ENCODE results near the gene UACA.

The UACA gene

DNA sequence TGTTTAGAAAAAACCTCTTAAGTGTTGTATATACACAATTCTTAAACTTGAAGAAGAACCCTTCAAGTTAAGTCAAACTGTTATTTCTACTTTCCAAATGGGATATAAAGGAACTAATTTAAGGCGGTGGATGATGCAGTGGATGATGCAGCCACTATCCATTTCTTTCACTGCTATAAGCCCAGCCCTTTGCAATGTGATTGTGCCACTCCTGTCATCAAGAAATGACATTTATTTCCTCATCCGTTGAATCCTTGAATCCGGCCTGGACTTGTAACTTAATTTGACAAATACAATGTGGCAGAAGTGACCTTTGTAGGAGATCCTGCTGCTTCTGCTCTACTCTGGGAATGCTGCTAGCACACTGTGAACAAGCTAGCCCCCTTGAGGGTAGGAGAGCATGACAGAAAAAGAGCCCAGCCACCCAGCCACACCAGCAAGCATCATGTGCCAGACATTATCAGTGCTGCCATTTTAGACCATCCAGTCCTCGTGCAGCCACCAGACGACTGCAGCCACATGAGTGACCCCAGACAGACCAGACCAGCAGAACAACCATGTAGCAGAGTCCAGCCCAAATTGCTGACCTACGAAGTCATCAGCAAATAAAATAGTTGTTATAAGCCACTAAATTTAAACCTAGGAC, 47.4 kb downstream of the UACA start:
- in situ Hi-C loops (cut with MboI; ENCODE audit: low pct_unique_long_range_greater_than_20kb, low sequenced_read_pairs), result no loop called here
- DNase-seq, result no peak

DNA sequence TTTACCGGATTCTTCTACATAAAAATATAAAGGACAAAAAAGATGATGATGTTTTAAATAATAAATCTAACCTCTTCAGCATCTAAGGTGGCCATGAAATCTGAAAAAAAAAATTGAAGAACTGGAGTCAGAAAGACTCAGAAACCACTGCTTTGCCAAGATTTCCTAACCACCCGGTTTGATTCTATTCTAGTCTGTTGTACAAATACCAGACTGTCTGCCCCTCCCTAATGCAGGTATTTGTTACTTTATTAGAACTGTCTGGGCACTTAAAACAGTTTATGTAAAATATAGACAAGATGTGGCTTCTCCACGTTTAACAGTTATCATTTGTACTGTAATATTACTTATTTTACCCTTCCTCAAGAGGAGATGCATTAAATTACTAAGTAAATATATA, 48.8 kb downstream of the UACA start:
- DNase-seq, result no peak
- in situ Hi-C loops (cut with MboI; ENCODE audit: low pct_unique_long_range_greater_than_20kb, low sequenced_read_pairs), result no loop called here

DNA sequence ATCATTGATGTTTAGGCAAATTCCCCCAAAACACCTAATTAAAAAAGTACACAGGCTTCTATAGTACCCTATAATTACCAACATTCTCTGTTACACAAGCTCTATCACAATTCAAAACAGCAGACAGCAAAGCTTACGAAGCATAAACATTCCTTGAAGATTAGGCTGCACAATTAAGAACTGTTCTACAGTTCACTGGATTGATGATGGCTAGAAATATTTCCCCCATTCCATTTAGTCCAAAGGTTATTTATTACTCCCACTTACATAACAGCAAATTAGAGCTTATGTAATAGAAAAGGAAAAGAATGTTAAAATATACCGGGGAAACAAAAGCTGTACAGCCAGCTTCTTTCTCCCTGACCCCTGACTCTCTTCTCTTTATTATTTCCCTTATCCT, 49.3 kb downstream of the UACA start:
- no peak for DNase-seq
- in situ Hi-C loops (cut with MboI; ENCODE audit: low pct_unique_long_range_greater_than_20kb, low sequenced_read_pairs), result no loop called here

DNA sequence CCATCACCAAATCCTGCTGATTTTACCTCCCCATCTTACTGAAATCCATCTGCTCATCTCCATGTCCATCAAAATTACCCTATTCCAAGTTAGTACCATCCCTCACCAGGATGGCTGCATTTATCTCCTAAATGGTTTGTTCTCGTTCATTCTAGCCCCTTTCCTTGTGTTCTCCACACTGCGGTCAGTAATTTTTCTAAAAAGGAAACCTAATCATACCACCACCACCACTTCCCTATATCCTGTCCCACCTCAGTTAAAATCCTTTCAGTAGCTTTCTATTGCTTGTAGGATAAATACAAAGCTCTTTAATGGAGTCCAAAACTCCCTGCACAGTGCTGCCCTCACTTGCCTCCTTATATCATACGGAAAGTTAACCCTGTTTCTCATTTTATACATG, 51.1 kb downstream of the UACA start:
- in situ Hi-C loops (cut with MboI; ENCODE audit: low pct_unique_long_range_greater_than_20kb, low sequenced_read_pairs), result no loop called here

DNA sequence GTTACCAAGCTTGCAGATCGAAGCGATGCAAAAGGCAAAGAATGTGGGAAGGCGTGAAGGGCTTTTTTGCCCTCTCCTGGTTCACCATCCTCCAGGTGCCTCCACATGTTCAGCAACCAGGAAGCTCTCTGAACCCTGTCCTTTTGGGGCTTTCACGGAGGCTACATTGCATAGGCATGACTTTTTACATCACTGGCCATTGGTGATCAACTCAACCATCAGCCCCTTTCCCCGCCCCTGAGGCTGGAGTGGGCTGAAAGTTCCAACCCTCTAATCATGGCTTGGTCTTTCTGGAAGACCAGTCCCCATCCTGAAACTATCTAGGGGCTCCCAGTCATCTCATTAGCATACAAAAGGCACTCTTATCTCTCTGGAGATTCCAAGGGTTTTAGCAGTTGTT, 52.6 kb downstream of the UACA start:
- no peak for DNase-seq
- in situ Hi-C loops (cut with MboI; ENCODE audit: low pct_unique_long_range_greater_than_20kb, low sequenced_read_pairs), result no loop called here

More for the DNA sequence above, 51.1 kb downstream of the UACA start:
- DNase-seq, result peak; percentile 52

DNA sequence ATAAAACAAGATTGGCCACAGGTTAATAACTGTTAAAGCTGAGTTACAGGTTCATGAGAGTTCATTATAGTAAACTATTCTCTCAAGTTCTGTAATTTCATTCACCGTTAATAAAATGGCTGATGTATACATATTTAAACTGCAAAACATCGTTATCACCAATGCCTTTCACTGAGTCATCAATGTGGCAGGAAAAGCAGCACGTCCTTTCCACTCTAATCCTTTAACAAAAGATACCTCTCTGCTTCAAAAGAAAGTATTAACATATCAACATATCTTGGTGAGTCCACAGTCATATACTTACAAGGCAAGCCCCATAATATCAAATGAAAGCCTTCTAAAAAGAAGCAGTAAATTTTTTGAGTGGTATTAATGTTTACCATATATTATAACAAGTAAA, 54.5 kb downstream of the UACA start:
- in situ Hi-C loops (cut with MboI; ENCODE audit: low pct_unique_long_range_greater_than_20kb, low sequenced_read_pairs), result no loop called here

DNA sequence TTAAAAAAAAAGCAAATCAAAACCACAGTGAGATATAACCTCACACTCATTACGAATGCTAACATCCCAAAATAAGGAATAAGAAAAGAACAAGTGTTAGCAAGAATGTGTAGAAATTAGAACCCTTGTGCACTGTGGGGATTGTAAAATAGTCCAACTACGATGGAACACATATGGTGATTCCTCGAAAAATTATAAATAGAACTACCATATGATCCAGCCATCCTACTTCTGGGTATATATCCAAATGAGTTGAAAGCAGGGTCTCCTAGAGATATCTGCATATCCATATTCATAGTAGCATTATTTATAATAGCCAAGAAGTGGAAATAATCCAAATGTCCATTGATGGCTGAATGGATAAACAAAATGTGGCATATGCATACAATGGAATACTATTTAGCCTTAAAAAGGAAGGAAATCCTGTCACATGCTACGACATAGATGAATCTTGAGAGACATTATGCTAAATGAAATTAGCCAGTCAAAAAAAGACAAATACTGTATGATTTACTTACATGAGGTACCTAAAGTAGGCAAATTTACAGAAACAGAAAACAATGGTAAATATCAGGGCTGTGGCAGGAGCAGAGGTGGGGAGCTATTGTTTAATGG, 55.6 kb downstream of the UACA start:
- in situ Hi-C loops (cut with MboI; ENCODE audit: low pct_unique_long_range_greater_than_20kb, low sequenced_read_pairs), result no loop called here
- no peak for DNase-seq

More for the DNA sequence above, 54.5 kb downstream of the UACA start:
- DNase-seq, result no peak

DNA sequence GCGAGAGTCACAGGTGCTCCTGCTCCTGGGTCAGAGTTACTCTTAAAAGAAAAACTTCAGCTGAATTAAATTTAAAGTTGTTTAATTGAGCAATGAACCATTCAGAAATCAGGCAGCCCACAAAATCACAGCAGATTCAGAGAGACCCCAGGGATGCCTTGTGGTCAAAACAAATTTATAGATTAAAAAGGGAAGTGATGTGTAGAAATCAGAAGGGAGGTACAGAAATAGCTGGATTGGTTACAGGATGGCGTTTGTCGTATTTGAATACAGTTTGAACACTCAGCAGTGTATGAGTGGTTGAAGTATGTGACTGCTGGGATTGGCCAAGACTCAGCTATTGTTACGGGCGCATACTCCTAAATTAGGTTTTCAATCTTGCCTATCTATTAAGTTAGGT, 58.6 kb downstream of the UACA start:
- no peak for DNase-seq
- in situ Hi-C loops (cut with MboI; ENCODE audit: low pct_unique_long_range_greater_than_20kb, low sequenced_read_pairs), result no loop called here

DNA sequence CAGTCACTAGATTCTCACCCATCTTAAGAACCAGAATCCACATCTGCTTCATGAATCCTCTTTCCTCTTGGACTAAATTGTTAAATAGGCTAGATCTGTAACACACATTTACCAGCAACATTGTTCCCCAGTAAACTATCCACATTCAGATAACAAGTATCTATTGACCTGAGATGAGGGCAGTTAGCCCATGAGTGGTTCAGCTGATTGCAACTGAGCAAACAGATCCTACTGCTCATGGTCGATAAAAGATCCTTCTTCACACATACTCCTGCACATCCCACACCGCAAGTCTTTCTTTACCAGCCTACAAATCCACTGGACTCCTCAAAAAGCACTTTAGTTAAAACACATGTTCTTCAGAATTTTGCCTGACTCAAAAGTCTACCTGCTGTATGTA, 59.2 kb downstream of the UACA start:
- in situ Hi-C loops (cut with MboI; ENCODE audit: low pct_unique_long_range_greater_than_20kb, low sequenced_read_pairs), result no loop called here
- no peak for DNase-seq

DNA sequence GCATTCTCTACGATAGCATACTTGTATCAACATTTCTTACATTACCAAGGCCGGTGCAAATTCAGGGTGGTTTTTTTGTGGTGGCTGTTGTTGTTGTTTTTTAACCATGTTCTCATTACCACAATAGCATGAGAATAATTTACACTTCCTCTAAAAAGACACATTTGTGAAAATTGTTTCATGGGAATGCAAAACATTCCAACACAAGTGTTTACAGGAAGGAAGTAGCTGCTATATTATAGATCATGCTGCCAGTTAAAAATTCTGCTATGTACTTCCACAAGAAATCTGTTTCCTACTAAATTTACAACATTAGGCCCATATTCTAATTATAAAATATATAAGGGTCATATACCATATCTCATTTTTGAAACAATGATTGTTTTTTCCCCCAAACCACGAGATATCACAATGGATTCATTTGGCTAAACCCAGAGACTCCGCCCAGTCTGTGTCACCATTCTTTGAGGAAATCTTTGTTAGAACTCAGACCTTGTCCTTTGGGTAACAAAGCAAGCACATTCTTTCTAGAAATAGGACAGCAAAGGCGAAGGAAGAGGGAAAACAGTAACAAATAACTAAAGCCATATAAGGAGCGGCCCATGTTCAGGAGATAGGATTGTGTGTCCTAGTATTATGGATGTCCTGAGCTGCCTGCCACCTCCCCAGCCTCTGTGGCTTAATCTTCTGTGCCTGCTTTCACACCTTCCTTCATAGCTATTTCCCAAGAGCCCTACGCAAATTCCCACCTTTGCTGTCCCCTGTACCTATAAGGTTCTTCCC, 60.1 kb downstream of the UACA start:
- DNase-seq, result no peak
- in situ Hi-C loops (cut with MboI; ENCODE audit: low pct_unique_long_range_greater_than_20kb, low sequenced_read_pairs), result no loop called here

DNA sequence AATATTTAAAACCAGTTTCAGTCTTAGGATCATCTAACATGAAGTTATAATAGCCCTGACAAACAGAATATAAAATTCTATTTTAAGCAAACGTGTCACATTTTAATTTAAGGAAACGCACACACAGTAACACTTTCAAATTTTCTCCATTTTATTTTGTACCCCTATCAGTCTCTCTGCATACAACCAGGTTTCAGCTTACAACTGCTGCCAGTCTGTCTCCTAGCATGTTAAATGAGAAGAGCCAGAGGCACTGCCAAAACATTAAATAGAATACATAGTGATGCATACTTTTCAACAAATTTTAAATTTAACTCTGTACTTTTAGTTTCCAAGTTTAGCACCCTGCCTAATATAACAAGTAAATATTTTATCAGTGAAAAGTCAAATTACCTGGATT, 60.8 kb downstream of the UACA start:
- in situ Hi-C loops (cut with MboI; ENCODE audit: low pct_unique_long_range_greater_than_20kb, low sequenced_read_pairs), result no loop called here
- no peak for DNase-seq

DNA sequence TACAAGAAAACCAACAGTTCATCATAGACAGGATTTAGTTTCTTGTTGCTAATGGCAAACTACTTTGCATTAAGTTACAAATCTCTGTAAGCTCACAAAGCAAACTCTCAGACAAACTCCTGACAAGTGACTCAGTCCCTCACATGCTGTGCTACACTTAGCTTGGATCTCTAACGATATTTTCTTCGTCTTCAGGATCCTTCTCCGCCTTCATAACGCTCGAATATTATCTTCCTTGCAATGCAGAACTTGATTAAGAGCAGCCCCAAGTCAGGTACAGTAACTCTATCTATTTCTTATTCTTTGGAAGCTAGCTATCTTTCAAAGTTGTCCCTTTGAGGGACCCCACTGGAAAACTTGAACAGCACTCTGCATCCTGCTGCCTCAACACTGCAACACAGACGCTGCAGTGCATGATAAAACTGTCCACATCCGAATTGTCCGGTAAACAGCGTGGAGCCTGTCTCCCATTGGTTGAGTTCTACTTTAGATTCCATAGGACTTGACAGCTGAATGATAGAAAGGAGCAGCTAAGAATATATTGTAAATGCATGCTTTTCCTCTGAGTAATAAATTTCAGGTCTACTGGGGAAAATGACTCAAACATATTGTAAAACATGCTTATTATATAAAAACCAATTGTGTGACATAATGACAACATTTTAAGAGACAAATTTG, 61.3 kb downstream of the UACA start:
- in situ Hi-C loops (cut with MboI; ENCODE audit: low pct_unique_long_range_greater_than_20kb, low sequenced_read_pairs), result no loop called here
- no peak for DNase-seq

DNA sequence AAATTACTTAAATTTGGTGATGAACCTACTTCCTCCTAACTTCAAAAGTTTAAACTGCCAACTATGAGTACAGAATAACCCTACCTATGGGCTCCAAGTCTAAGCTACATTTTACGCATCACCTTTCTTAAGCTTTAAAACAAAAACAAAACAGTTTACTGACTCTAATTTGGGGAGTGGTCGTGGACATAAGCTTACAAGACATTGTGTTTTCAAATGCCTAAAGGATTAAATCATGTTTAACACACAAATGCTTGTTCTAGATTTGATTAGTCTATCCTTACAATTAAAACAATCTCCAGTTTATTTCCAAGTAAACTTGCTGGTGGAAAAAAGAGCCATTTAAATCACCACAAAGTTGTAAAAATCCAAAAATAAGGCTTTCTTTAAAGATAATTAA, 62.2 kb downstream of the UACA start:
- in situ Hi-C loops (cut with MboI; ENCODE audit: low pct_unique_long_range_greater_than_20kb, low sequenced_read_pairs), result no loop called here
- no peak for DNase-seq

DNA sequence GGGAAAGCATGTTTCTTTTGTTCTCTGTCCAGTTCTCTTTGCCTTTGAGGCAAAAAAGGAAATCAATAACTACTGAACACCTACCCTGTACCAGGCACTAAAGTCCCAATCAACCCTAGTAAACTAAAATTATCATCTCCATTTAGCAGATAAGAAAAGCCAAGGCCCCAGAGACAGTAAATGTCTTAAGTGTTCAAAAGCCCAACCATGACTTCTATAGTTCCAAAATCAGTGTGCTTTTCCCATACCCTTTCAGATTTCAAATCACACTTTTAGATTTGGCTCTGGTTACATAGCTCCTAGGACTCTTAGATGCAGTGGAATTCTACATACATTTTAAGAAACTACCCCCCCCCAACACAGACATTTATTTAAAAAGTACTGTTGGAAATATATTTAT, 63.5 kb downstream of the UACA start:
- in situ Hi-C loops (cut with MboI; ENCODE audit: low pct_unique_long_range_greater_than_20kb, low sequenced_read_pairs), result no loop called here
- no peak for DNase-seq

DNA sequence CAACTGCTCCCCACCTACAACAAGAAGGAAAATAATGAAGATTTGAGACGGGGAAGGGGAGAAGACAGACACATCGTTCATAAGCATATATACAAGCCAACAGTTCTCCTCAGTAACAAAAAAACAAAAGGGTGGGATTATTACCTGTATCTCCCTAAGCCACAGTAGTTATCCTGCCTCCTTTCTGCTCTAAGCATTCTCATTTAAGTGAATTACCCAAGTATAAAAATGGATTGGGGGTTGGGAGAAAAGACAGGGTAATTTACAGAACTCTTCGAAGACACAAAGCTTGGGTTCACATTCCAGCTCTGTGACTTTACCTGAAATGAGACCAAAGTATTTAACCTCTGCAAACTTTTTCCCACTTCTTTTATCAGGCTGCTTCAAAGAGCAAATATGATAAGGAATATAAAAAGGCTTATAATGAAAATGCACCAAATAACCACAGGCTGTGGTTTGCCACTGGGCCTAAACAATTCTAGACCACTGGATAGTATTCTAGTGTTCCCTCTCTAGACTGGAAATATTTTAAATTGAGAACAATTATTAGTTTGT, 64.4 kb downstream of the UACA start:
- no peak for DNase-seq
- in situ Hi-C loops (cut with MboI; ENCODE audit: low pct_unique_long_range_greater_than_20kb, low sequenced_read_pairs), result no loop called here

DNA sequence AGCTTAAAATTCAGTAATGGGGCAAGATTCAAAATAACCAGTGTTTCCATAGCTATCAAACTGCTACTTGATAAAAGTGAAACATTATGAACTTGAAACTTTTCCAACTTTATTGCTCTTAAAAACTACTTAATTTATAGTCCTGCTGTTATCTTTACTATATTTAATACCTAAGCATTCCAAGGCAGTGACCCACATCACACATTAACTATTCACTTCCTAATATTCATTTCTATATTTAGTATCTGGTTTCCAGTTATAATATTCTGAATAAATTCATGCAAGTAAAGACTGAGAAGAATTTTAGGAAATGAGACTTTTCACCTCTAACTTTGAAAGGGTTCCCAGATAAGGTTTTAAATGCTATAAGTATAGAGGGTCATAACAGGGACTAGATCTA, 64.9 kb downstream of the UACA start:
- in situ Hi-C loops (cut with MboI; ENCODE audit: low pct_unique_long_range_greater_than_20kb, low sequenced_read_pairs), result no loop called here
- no peak for DNase-seq

DNA sequence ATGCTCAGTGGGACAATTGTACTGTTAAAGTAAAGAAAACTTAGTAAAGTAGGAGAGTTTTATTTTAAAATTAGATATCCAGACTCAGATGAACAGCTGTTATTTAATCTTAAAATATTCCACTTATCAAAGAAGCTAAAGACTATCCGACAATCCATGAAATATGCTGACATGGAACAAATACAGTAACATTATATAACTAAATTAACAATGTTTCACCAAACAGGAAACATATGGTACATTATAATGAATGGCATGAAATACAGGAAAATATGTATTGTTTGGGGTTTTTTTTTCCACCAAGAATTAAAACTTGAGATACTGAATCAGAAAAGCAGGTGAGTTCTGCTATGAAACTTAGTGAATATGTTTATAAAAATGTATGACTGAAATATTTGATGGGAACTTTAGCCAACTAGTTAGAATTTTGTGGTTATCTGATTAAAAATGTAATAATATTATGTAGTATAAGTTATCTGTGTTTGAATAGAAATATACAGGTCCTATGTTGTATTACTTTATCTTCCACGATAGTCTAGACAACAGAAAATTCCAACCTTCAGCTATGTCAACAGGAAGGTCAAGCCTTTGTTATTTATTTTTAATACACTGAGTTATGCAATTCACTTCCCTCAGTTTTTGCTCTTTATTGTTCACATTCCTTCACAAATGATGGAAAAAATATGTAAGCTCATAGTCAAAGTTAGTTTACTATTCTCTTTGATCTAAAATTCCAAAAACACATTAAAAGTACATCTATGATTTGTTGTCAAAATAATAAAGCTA, 72.7 kb downstream of the UACA start:
- DNase-seq, result no peak
- in situ Hi-C loops (cut with MboI; ENCODE audit: low pct_unique_long_range_greater_than_20kb, low sequenced_read_pairs), result no loop called here

DNA sequence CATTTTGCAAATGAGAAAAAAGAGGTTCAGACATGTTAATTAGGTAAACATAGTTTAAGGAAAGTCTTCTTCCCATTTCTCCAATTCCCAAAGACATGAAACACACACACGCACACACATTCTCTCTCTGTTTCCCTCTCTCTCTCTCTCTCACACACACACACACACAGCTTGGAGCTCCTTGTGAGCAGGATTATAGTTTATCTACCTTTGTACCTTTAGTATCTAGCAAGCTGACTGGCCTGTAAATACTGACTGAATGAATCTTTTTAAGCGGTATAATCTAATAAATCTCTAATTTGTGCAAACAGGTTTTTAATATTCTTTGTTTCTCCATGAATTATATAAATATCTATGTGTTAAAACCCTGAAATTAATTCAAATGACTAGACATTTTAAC, 73.3 kb downstream of the UACA start:
- no peak for DNase-seq
- in situ Hi-C loops (cut with MboI; ENCODE audit: low pct_unique_long_range_greater_than_20kb, low sequenced_read_pairs), result no loop called here

DNA sequence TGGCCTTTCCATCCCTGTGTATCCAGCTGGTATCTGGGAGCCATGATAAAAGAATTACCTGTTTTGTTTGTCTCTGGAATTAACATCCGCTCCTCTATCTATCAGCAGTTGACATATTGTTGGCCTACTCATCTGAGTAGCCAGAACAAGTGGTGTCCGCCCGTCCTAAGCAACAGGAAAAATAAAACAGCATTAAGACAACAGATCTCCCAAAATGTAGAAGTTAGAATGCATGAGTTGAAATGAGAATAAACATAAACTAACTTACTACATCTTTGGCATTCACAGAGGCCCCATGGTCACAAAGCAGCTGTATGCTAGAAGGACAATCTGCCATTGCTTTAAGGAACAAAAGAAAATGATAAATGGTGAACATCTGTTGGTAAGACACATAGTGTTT, 75.9 kb downstream of the UACA start:
- in situ Hi-C loops (cut with MboI; ENCODE audit: low pct_unique_long_range_greater_than_20kb, low sequenced_read_pairs), result no loop called here

More for the DNA sequence above, 75.9 kb downstream of the UACA start:
- no peak for DNase-seq
